NCI-H446 treated with DMSO at 0.1 percent for 48 hours (cell line): ENCODE measurements around the gene FOXL3.
"Not testable (repeated sequence)": the region's sequence is repeated elsewhere in the genome, so short reads cannot be mapped to it uniquely, and the experiment has no call there.

Experiments
- DNase-seq: peaks from one replicate; lab custom pipeline; 2025; lab: John Stamatoyannopoulos, UW

The FOXL3 gene

DNA sequence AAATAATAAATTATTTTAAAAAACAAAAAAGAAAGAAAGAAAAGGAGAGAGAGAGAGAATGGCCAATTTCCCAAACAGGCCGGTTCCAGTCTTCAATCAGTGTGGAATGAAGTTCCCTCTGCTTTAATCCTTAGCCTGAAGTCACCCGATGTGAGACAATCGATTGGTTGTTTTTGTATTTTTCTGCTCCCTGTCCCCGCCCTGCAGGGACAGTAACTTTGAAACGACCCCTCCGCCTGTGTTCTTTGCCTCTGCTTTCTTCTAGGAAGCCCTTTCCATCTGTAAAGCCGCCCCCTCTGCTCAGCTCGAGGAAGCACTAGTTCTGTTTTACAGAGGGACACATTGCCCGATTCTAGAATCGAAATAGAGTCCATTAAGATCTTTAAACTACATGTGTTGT, 33.4 kb downstream of the FOXL3 start:
- DNase-seq, result no peak

GRCh38 chr7:324011-324410, 34.0 kb downstream of the FOXL3 start:
- DNase-seq, result no peak

- DNase-seq, result no peak
Measured at GRCh38 chr7:325051-325798, 35.3 kb downstream of the FOXL3 start.

GRCh38 chr7:325811-326210, 35.8 kb downstream of the FOXL3 start:
- DNase-seq, result no peak

- DNase-seq, result no peak
Measured at GRCh38 chr7:326273-326672, 36.3 kb downstream of the FOXL3 start.

GRCh38 chr7:326809-327232, 36.9 kb downstream of the FOXL3 start:
- DNase-seq, result no peak

DNA sequence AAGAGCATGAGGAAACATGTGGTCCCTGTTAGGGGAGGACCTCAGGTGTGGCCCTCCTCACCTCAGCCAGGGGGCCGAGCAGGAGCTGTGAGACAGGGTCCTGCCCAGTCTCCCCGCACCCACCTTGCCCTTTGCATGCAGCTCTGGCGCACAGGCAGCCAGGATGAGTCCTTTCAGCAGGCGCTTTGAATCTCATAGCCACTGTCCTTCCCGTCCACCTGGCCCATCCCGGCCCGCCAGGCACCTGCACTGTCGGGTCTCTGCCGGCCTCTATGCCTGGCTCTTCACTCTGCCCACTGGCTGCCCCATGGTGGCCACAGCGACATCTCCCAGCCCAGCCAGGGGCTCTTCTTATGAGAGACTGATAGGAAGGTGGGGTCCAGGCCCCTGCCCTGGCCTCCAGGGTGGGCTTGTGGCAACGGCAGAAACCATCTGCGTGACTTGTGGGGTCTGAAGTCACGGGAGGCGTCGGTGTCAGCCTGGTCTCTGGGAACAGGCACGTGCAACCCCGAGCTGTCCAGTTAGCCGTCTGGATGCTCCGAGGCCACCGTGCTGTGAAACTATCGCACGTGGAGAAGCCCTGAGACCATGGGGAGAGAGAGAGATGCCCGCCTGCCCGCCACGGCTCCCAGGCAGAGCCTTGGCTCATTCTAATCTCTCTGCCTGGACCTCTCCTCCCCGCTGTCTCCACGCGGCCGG, 37.4 kb downstream of the FOXL3 start:
- DNase-seq, result no peak

- no peak for DNase-seq
Measured at GRCh38 chr7:327991-328702, 38.2 kb downstream of the FOXL3 start.

DNA sequence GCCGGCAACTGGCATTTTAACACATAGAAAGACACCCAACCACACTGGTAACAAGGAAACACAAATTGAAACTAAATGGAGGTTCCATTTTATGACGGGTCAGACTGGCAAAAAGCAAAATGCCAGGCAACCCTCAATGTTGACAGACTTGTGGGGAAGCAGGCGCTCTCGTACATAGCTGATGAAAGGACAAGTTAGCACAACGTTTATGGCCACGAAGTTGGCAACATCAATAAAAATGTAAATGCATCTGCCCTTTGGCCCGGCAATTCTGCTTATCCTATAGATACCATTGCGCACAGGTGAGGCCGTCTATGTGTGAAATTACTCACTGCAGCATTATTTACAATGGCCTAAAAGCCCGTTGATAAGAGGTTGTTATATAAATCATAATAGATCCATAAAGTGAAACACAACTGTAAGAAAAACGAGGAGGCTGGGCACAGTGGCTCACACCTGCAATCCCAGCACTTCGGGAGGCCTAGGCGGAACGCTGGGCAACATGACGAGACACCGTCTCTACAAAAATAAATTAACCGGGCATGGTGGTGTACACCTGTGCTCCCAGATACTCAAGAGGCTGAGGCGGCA, 39.8 kb downstream of the FOXL3 start:
- no peak for DNase-seq

GRCh38 chr7:330511-331230, 40.7 kb downstream of the FOXL3 start:
- no peak for DNase-seq

DNA sequence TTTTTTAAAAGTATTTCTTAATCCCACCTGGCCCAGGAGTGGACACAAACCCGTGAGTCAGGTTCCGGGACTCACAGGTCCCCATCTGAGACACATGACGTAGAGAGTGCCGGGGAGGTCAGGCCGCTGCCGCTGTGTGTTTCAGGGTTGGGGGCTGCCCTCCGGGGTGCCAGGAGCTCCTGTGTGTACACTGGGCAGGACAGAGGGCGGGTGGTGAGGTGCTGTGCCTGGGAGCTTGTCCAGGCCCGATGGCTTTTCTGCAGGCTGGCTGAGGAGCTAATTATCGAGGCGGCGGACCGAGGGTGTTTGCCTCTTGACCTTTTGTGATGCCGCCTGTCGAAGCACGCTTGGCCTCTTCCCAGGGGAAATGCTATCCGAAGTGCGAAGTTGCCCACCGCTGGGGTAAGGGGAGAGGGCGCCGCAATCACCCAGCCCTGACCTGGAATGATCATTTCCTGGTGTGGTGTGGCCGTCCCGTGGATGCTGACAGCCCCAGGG, 42.1 kb downstream of the FOXL3 start:
- no peak for DNase-seq

- DNase-seq, result no peak
Measured at GRCh38 chr7:332646-333392, 42.8 kb downstream of the FOXL3 start.

- DNase-seq, result no peak
Measured at GRCh38 chr7:333393-333764, 43.4 kb downstream of the FOXL3 start.

DNA sequence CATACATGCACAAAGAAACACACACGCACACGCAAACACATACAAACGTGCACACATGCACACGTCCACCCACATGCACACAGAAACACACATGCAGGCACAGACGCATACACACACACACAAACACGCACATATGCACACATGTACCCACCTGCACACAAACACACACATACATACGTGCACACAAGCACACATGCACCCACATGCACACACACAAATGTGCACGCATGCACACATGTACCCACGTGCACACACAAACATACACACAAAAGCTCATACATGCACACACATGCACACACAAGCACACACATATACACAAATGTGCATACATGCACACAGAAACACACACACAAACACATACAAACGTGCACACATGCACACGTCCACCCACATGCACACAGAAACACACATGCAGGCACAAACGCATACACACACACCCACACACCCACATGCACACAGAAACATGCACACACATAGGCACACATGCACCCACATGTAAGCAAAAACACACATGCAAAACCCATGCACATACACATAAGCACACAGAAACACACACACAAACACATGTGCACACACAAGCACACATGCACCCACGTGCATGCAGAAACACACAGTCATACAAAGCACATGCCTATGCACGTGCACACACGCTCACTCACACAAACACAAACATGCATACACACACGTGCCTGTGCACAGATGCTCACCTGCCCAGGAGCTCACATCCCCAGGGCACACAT, 44.8 kb downstream of the FOXL3 start:
- no peak for DNase-seq

GRCh38 chr7:335358-336148, 45.6 kb downstream of the FOXL3 start:
- DNase-seq, result no peak

DNA sequence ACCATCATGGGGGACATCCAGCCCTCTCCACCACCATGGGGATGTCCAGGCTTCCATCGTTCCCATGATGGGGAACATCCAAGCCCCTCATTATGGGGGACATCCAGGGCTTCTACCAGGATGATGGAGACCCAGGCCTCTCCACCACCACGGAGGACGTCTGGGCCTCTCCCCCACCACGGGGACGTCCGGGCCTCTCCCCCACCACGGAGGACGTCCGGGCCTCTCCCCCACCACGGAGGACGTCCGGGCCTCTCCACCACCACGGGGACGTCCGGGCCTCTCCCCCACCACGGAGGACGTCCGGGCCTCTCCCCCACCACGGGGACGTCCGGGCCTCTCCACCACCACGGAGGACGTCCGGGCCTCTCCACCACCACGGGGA, 46.2 kb downstream of the FOXL3 start:
- DNase-seq, result not testable (repeated sequence)

DNA sequence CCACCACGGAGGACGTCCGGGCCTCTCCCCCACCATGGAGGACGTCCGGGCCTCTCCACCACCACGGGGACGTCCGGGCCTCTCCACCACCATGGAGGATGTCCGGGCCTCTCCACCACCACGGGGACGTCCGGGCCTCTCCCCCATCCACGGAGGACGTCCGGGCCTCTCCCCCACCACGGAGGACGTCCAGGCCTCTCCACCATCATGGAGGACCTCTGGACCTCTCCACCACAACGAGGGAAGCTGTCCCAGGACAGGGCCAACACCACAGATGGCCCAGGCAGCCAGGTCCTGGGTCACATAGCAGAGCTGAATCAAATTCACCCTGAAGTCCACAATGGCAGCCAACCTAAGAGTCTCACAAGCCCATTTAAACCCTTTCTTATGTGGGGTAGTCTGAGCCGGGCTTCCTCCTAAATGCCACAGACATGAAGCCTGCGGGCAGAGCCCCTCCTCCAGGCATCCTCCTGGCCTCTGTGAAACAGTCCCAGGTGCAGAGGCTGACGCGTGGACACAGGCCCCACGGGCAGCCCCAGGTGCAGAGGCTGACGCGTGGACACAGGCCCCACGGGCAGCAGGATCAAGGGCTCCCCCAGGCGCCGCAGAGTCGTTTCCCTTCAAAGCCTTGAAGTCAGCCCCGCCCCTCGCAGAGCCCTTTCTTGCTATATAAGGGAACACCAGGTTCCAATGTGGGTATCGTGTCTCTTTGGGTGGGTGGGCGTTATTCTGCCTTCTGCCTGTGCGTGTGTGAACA, 47.0 kb downstream of the FOXL3 start:
- DNase-seq, result no peak

DNA sequence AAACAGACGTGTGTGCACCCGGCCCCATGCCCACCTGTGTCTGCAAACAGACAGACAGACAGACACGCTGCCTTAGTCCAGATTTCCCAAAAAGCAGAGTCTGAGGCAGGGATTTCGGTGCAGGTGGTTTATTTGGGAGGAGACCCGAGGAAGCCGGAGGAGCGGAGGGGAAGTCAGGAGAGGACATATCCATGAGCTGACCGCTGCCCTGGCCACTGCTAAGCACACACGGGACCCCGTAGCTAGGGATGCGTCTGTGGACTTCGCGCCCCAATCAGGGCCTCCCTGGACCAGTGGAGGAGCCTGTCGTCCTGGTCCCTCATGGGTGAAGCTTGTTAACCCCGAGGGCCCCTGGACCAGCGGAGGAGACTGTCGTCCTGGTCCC, 47.6 kb downstream of the FOXL3 start:
- DNase-seq, result no peak
